Adipocyte (in vitro differentiated cells): ENCODE measurements around the gene ZNF554.
A peak's percentile ranks its signal among the peaks of the same experiment; 100 is the strongest.

ENCODE experiments used
- DNase-seq: peaks from one replicate; pipeline ENCODE4 v3.0.0-alpha.2; 2015; ENCODE audit warnings: low read depth
- H3K27me3 ChIP-seq: replicated peaks from 2 replicates; pipeline ENCODE4 v1.7.0; 2013; ENCODE audit warnings: mild to moderate bottlenecking, low read length, moderate library complexity; ENCODE audit not compliant: control insufficient read depth, insufficient read depth
- H3K36me3 ChIP-seq: 2 replicates; pipeline ENCODE4 v1.7.0; 2013; ENCODE audit warnings: low read length, mild to moderate bottlenecking, moderate library complexity; ENCODE audit not compliant: control insufficient read depth, insufficient read depth, severe bottlenecking
- H3K4me1 ChIP-seq: 2 replicates; pipeline ENCODE4 v1.7.0; 2013; ENCODE audit warnings: mild to moderate bottlenecking, low read length, moderate library complexity; ENCODE audit not compliant: control insufficient read depth, insufficient read depth
- H3K4me3 ChIP-seq: 2 replicates; pipeline ENCODE4 v1.7.0; 2013; ENCODE audit warnings: mild to moderate bottlenecking, low read length, moderate library complexity
- H3K9ac ChIP-seq: 2 replicates; pipeline ENCODE4 v1.7.0; 2013; ENCODE audit warnings: mild to moderate bottlenecking, low read length, moderate library complexity
- H3K9me3 ChIP-seq: 2 replicates; pipeline ENCODE4 v1.7.0; 2013; ENCODE audit warnings: mild to moderate bottlenecking, low read length, moderate library complexity; ENCODE audit not compliant: control insufficient read depth

ZNF554 gene

DNA sequence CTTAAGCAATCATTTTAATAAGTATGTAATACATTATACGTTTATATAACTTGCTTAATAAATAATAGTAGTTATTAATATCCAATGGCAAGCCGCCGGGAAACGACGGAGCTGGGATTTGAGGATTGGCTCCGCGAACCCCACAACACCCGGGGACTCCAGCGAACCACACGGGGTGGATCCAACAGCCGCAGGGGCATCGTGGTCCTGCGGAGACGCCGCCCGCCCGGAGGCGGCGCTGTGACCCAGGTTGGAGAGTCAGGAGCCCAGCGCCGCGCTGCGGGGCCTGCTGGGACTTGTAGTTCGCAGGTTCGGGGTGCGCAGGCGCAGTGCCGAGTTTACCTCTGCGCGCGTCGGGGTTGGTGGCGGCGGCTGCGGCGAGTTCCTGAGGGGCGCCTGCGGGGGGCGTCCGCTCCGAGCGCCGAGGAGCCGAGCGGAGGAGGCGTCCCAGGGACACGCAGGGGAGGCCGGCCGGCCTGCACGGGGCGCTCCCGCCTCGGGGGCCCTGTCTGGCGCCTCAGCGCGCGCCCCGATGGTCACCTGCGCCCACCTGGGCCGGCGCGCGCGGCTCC, at the start of gene ZNF554:
ZNF554 (plus strand) TSS at position 329 of the 572 bp plus-strand sequence; CDS start at position 533, 204 bp downstream.
- Histone ChIP-seq H3K9me3 (no peaks in the 10 kb centered on the region), H3K9ac (peak within 1 kb of the TSS; percentile 90), H3K4me3 (peak within 1 kb of the TSS; percentile 93), H3K27me3 (no peaks in the 10 kb centered on the region), H3K36me3 (no peaks in the 10 kb centered on the region), H3K4me1 (peaks cover 3% of the 10 kb centered on the region)
- DNase-seq: peak; percentile 98

DNA sequence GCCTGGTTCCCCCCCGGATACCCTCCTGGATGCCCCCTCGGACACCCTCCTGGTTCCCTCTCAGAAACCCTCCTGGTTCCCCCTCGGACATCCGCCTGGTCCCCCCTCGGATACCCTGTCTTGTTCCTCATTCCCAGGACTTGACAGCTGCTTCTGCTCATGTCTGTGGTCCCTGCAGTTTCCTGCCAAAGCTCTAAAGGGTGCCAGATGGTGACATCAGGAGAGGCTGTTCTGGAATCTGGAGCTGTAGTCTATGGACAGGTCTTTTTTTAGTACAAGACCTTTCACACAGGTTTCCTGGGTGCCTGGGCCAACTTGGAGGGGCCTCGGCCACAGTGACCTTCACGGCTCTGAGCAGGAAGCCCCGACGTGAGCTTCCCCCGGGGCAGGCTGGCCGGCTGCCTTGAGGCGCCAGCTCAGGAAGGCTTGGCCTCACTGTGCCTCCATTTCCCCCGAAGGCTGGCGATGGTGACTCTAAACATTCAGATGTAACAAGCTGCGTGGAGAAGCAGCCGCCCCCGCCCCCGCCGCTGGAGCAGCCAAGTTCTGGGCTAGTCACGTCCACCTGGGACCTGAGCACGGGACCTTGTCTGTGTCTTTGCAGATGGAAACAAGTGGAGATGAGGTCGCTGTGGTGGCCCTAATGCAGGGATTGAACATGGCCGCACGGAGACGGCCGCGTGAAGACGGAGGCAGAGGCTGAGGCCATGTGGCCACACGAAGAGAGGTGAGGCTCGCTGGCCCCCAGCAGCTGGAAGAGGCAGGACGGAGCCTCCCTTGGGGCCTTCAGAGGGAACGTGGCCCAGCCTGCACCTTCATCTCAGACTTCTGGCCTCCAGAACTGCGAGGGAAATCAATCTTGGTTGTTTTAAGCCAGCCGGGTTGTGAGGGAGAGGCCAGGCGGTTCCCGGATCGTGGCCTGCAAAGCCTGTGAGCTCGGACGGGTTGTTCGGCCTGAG, 49.3 kb upstream of the ZNF554 start:
- no peaks in the 10 kb centered on the region for H3K9me3 ChIP-seq
- no peak overlapping the region for H3K4me3 ChIP-seq
- DNase-seq: no peak
- no peaks in the 10 kb centered on the region for H3K27me3 ChIP-seq
- peaks cover 30% of the 10 kb centered on the region for H3K36me3 ChIP-seq
- H3K4me1 ChIP-seq: peaks cover 21% of the 10 kb centered on the region
- no peak overlapping the region for H3K9ac ChIP-seq

DNA sequence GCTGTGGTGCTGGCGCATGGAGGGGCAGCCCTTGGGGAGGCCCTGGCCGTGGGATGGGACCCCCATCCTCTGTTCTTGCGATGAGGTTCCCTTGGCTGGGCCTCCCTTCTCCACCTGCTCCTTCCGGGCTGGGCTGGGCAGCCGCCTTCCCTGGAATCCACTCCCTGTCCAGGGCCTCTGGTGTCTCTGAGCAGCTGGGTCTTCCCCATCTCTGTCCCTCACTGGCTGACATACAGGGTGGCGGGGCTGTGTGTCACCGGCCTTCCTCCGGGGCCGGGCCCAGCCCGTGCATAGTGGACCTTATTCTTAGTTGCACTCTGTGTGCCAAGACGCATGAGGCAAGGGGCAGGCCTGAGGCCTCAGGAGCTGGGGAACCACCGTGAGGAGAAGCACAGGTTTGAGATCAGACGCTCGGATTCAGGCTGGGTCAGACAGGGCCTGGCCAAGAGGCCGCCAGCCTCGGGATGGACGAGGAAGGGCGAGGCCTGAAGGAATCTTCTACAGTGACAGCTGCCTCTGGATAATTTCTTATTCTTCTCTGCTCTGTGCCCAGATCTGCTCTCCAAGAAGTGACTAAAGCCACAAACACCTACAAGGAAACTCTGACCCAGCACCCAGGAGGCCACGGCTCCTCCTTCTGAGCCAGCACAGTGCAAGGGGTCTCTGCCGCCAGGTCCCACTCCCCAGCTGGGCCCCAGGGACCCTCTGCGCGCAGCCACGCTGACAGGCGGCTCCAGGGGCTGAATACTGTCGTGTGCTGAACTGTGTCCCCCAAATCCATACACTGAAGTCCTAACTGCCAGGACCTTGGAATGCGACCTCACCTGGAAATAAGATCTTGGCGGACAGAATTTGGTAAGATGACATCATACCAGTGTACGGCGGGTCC, 47.6 kb upstream of the ZNF554 start:
- H3K27me3 ChIP-seq: no peaks in the 10 kb centered on the region
- H3K4me3 ChIP-seq: no peak overlapping the region
- H3K9ac ChIP-seq: peak overlapping the region; percentile 25
- H3K36me3 ChIP-seq: peaks cover 14% of the 10 kb centered on the region
- H3K9me3 ChIP-seq: no peaks in the 10 kb centered on the region
- H3K4me1 ChIP-seq: peaks cover 28% of the 10 kb centered on the region
- DNase-seq: no peak

DNA sequence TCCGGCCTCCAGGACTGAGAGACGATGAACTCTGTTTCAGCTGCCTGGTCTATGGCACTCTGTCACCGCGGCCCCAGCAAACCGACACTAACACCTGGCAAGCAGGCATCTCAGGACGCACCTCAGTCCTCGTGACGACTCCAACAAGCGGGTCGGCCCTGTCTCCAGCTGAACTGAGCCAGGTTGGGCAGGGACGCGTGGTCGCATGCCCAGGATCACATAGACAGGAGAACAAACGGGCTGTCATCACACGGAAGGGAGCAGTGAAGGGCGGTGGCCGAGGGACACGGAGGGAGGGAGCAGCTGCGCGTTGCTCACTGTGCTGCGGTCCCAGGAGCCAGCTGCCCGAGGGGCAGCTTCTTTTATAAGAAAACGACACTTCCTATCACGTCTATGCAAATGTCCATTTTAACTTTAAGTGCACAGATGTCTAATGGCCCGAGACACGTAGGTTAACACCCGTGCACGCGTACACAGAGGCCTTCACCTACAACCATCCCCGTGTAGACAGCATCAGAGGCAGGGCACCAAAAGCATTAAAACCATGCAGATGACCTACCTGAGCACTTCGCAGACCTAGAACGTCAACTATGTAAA, 45.5 kb upstream of the ZNF554 start:
- Histone ChIP-seq H3K36me3 (peaks cover 4% of the 10 kb centered on the region), H3K4me3 (no peak overlapping the region)
- DNase-seq: no peak

GRCh38 chr19:2774953-2775555, 44.6 kb upstream of the ZNF554 start:
- no peak for DNase-seq
- Histone ChIP-seq H3K4me1 (peaks cover 39% of the 10 kb centered on the region), H3K27me3 (no peaks in the 10 kb centered on the region), H3K9ac (no peak overlapping the region), H3K4me3 (no peak overlapping the region), H3K9me3 (no peaks in the 10 kb centered on the region), H3K36me3 (peaks cover 4% of the 10 kb centered on the region)

More for the DNA sequence above, 45.5 kb upstream of the ZNF554 start:
- Histone ChIP-seq H3K4me1 (peaks cover 36% of the 10 kb centered on the region), H3K27me3 (no peaks in the 10 kb centered on the region), H3K9me3 (no peaks in the 10 kb centered on the region), H3K9ac (no peak overlapping the region)

GRCh38 chr19:2775556-2776430, 43.9 kb upstream of the ZNF554 start:
- H3K27me3 ChIP-seq: no peaks in the 10 kb centered on the region
- H3K9me3 ChIP-seq: no peaks in the 10 kb centered on the region
- no peak overlapping the region for H3K9ac ChIP-seq
- no peak overlapping the region for H3K4me3 ChIP-seq
- DNase-seq: peak; percentile 2
- peaks cover 40% of the 10 kb centered on the region for H3K4me1 ChIP-seq
- H3K36me3 ChIP-seq: peaks cover 4% of the 10 kb centered on the region

DNA sequence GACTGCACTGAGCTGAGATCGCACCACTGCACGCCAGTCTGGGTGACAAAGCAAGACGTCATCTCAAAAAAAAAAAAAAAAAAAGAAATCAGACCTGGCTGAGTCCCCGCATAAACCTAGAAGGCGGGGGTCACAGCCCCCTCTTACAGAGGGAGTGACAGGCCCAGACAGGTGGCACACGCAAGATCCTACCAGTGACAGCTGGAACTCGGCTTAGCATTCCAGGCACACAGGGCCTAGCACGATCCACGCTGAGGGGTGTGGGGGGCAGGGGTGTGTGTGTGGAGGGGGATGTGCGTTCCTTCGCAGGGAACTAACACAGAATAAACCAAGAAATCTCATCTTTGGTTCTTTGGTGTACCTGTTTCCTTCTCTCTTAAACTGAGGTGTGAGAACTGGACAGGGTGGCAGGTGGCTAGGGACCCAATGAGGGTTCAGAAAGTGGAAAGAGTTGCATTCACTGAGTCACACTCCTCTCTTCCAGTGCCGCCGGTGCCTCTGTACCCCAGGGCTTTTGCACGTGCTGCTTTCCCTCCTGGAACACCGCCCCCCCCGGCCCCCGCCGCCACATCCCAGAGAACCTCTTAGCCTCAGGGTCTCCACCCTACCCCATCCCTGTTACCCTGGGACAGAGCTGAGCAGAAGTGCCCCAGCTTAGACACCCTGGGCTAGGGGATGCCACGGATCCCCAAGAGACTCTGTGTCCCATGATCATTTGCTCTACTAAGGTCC, 41.5 kb upstream of the ZNF554 start:
- H3K9ac ChIP-seq: no peak overlapping the region
- no peak for DNase-seq
- no peaks in the 10 kb centered on the region for H3K27me3 ChIP-seq
- no peak overlapping the region for H3K4me3 ChIP-seq
- H3K4me1 ChIP-seq: peaks cover 48% of the 10 kb centered on the region
- H3K36me3 ChIP-seq: peaks cover 4% of the 10 kb centered on the region
- no peaks in the 10 kb centered on the region for H3K9me3 ChIP-seq

- DNase-seq: no peak
- H3K36me3 ChIP-seq: peaks cover 4% of the 10 kb centered on the region
- H3K9me3 ChIP-seq: no peaks in the 10 kb centered on the region
Observed at GRCh38 chr19:2779121-2779740, 40.4 kb upstream of the ZNF554 start.

DNA sequence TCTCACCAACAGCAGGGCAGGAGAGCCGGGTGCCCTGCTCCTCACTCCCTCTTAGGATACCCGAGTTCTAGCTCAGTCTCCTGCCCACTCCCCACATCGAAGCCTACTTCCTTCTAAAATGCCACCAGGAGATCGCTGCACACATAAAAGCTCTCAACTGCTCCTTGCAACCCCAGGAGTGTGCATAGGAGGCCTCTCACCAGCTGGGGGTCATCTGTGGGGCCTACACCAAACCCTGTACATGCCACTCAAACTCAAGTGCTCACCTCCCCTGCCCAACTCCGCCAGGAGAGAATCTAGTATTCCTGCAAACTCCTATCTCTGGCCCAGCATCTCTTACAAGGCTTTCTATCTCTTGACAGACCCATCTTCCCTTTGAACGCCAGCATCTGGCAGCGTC, 39.4 kb upstream of the ZNF554 start:
- peaks cover 48% of the 10 kb centered on the region for H3K4me1 ChIP-seq
- H3K27me3 ChIP-seq: no peaks in the 10 kb centered on the region
- H3K9ac ChIP-seq: no peak overlapping the region
- no peaks in the 10 kb centered on the region for H3K9me3 ChIP-seq
- H3K4me3 ChIP-seq: no peak overlapping the region
- peaks cover 4% of the 10 kb centered on the region for H3K36me3 ChIP-seq
- DNase-seq: no peak

More at GRCh38 chr19:2779121-2779740, 40.4 kb upstream of the ZNF554 start:
- Histone ChIP-seq H3K27me3 (no peaks in the 10 kb centered on the region), H3K9ac (peak overlapping the region; percentile 27), H3K4me1 (peaks cover 52% of the 10 kb centered on the region), H3K4me3 (peak overlapping the region; percentile 34)
